Heart right ventricle (tissue), 16 donors: ENCODE data around the gene GBX1. TPM values are rescaled to one million over a fixed set of nuclear protein-coding genes. Genes with fewer than 3 reads are reported as not detected.

Experiments used
- ATAC-seq, 8 donors: fragments of 200-7000 bp; cut with Tn5 transposase; one replicate each; pipeline ENCODE4 v1.9.1; 2020; ENCODE audit warnings: mild to moderate bottlenecking in 8 of 8, moderate library complexity in 8 of 8, moderate number of reproducible peaks in 1 of 8
- DNase-seq, 2 donors: peaks; one replicate each; pipeline ENCODE4 v3.0.0-alpha.2; 2020
- H3K27ac ChIP-seq, 10 donors: fragments of 200-600 bp; sonication (generic) in 2 of 10; one replicate each; pipeline versions ENCODE4 v1.5.0 to v1.8.0; 2020 to 2022; ENCODE audit warnings: mild to moderate bottlenecking in 3 of 10
- H3K27me3 ChIP-seq, 7 donors: fragments of 200-600 bp; one replicate each; pipeline ENCODE4 v1.8.0; 2021 to 2022; ENCODE audit warnings: mild to moderate bottlenecking in 2 of 7
- H3K36me3 ChIP-seq, 9 donors: fragments of 200-600 bp; sonication (generic) in 1 of 9; one replicate each; pipeline versions ENCODE4 v1.5.0 to v1.8.0; 2020 to 2022; ENCODE audit warnings: mild to moderate bottlenecking in 2 of 9
- H3K4me1 ChIP-seq, 9 donors: fragments of 200-600 bp; sonication (generic) in 1 of 9; one replicate each; pipeline versions ENCODE4 v1.5.0 to v1.8.0; 2020 to 2022; ENCODE audit warnings: mild to moderate bottlenecking in 4 of 9
- H3K4me3 ChIP-seq, 10 donors: fragments of 200-600 bp; sonication (generic) in 2 of 10; one replicate each; pipeline versions ENCODE4 v1.5.0 to v1.8.0; 2020 to 2022; ENCODE audit warnings: mild to moderate bottlenecking in 7 of 10, moderate library complexity in 2 of 10
- H3K9me3 ChIP-seq, 11 donors: fragments of 200-600 bp in 10 of 11; sonication (generic) in 2 of 11; one replicate each; pipeline versions ENCODE4 v1.5.0 to v1.8.0; 2013 to 2022; ENCODE audit warnings: mild to moderate bottlenecking in 2 of 11, control low read depth in 1 of 11, moderate library complexity in 1 of 11
- WGBS, 2 donors: extraction: QIAGEN DNeasy Blood & Tissue Kit; methylation state at CpG; one replicate each; pipeline ENCODE4 v1.1.7; 2013; ENCODE audit warnings: inconsistent platforms in 1 of 2; 5-methylcytosine and 5-hydroxymethylcytosine counted together
- intact Hi-C, 10 donors: fragments of 100-400 bp; cut with DNase I; formaldehyde crosslinking; loops; one replicate each; pipeline versions ENCODE4 v1.11.1 to v1.14.2; 2022
- polyA plus RNA-seq, 2 donors: library from polyadenylated mRNA; stranded (reverse); fragments of 200-250 nt; gene quantifications; one replicate each; pipeline ENCODE4 v1.2.3, GENCODE V29; 2013
- total RNA-seq, 10 donors: library from RNA; stranded (reverse); fragmentation: NEBNext Ultra II Directional in 3 of 10; extraction: Animal tissue kit (Norgen Biotek cat#: 25700) in 3 of 10; gene quantifications; one replicate each; pipeline versions ENCODE4 v1.2.1 to v1.2.4, GENCODE V29; 2021 to 2023
- TF ChIP-seq, protein P1 (sequence below), 9 donors: fragments of 200-600 bp; sonication (generic) in 2 of 9; IDR thresholded peaks; one replicate each; pipeline versions ENCODE4 v1.5.0 to v1.8.0; 2021 to 2022; ENCODE audit warnings: antibody characterized with exemption in 9 of 9, mild to moderate bottlenecking in 5 of 9, moderate library complexity in 1 of 9
- donor health status: Arrhythmogenic right ventricular cardiomyopathy.
- donor health status: ischemic (EF 13 %, LVEDD 7.1; RV severe dilation, severe dysfunction).
- donor health status: healthy with polysubstance abuse.
- donor health status: DM: no; HTN: yes; CAD: no.
- donor health status: DM: no; HTN: no; CAD: no.
- donor health status: ischemic (EF 25% LVEDD 6.9; RV normal size, moderate dysfunction).
- donor health status: ischemic (EF 25% LVEDD 5.7; RV mildly dilated, moderate dysfunction).
- donor health status: healthy.
- donor health status: DM: yes; HTN: yes; CAD: no.
- donor health status: Ischemic cardiomyopathy.
- donor health status: ischemic (EF 35%, LVEDD 5.7; RV mildly dilated, moderate dysfunction).
- donor health status: nonischemic (EF 11% LVEDD 7.7; RV severe dilation, severe dysfunction).
- donor health status: DM: yes; HTN: yes; CAD: no.
- donor health status: PGD.
- donor health status: ischemic (EF 29% LVEDD 5.4; RV normal size, mild dysfunction).
- donor health status: nonischemic (EF 23%, LVEDD 6.1; RV moderate dilation, normal function).

GBX1 gene
- total and polyA plus RNA-seq, 12 donors, result 0.04 to 2.0 (median 0.93) TPM; not detected in 3

DNA sequence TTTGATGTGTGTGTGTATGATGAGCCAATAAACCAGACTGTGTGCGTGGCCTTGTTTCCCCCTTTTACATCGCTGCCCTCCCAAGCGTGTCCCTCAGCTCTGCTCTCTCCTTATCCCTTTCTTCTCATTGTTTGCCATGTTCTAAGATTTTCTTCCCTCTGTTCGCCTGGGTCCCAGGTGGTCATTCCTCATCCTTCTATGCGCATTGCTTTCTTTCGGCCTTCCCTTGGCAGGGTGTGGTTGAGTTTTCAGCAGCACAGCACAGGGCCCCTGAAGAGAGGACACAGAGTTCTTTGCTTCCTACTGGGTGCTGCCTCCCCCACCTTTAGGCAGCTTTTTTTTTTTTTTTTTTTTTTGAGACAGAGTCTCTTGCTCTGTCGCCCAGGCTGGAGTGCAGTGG is 23.1 kb downstream of the GBX1 start:
- no peaks in the 10 kb centered on the region for H3K9me3 ChIP-seq
- no peak for DNase-seq
- 94 to 96% methylated on average over 7 of the region's 7 CpGs for WGBS, 2 donors
- TF ChIP-seq, protein P1, sequence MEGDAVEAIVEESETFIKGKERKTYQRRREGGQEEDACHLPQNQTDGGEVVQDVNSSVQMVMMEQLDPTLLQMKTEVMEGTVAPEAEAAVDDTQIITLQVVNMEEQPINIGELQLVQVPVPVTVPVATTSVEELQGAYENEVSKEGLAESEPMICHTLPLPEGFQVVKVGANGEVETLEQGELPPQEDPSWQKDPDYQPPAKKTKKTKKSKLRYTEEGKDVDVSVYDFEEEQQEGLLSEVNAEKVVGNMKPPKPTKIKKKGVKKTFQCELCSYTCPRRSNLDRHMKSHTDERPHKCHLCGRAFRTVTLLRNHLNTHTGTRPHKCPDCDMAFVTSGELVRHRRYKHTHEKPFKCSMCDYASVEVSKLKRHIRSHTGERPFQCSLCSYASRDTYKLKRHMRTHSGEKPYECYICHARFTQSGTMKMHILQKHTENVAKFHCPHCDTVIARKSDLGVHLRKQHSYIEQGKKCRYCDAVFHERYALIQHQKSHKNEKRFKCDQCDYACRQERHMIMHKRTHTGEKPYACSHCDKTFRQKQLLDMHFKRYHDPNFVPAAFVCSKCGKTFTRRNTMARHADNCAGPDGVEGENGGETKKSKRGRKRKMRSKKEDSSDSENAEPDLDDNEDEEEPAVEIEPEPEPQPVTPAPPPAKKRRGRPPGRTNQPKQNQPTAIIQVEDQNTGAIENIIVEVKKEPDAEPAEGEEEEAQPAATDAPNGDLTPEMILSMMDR (IDR thresholded peaks at IDR 0.05), result no peak
- H3K4me1 ChIP-seq, result peaks cover 3 to 14% (median 9%) of the 10 kb centered on the region in 9 donors
- no peak for ATAC-seq
- peaks cover 0 to 58% (median 0%) of the 10 kb centered on the region in 9 donors for H3K36me3 ChIP-seq
- no peak overlapping the region for H3K4me3 ChIP-seq
- no peak overlapping the region for H3K27ac ChIP-seq
- intact Hi-C loops, result no loop called here
- no peaks in the 10 kb centered on the region for H3K27me3 ChIP-seq

DNA sequence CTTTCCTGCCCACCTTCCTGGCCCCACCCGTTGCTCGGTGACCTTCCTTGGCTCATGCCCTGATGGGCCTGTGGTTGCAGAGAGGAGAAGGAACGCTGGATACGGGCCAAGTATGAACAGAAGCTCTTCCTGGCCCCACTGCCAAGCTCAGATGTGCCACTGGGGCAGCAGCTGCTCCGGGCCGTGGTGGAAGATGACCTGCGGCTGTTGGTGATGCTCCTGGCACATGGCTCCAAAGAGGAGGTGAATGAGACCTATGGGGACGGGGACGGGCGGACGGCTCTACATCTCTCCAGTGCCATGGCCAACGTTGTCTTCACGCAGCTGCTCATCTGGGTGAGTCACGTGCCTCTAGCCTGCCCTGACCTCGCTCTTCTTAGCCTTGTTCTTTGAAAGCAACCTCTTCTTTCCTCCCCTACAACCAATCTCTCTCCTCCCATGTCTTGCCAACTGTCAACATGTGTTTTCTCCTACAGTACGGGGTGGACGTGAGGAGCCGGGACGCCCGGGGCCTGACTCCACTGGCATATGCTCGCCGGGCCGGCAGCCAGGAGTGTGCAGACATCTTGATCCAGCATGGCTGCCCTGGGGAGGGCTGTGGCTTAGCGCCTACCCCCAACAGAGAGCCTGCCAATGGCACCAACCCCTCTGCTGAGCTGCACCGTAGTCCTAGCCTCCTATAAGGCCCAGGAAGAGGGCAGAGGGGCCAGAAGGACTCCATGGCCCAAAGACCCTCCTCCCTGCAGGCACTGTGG is 24.1 kb downstream of the GBX1 start:
- DNase-seq, result no peak
- intact Hi-C loops, result no loop called here
- peaks cover 0 to 65% (median 0%) of the 10 kb centered on the region in 9 donors for H3K36me3 ChIP-seq
- H3K27me3 ChIP-seq, result no peaks in the 10 kb centered on the region
- WGBS, 2 donors, result 65 to 70% methylated on average over 25 of the region's 25 CpGs
- H3K4me3 ChIP-seq, result no peak overlapping the region
- ATAC-seq, result peak in 6 of 8 donors; percentile 12 to 60 (median 48)
- H3K27ac ChIP-seq, result peak overlapping the region in 1 of 10 donors; percentile 36
- H3K9me3 ChIP-seq, result no peaks in the 10 kb centered on the region
- peaks cover 3 to 21% (median 9%) of the 10 kb centered on the region in 9 donors for H3K4me1 ChIP-seq
- TF ChIP-seq, protein P1 (IDR thresholded peaks at IDR 0.05), result no peak

DNA sequence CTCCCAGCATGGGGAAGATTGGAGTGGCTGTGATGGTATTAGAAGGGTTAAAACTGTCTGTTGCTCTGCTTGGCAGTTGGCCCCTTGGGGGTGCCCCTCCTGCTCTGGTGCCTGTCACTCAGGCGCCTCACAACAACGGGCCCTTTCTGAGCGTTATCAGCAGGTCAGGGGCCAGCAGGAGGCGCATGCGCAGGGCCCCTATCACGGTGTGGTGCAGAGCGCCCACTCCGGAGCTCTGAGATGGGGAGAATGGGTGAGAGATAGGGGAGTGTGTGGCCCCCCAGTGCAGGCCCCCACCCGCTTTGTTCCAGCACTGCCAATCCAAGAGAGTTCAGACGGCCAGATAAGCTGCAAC is 24.8 kb downstream of the GBX1 start:
- no peaks in the 10 kb centered on the region for H3K27me3 ChIP-seq
- DNase-seq (no peak), ATAC-seq (peak in 7 of 8 donors; percentile 22 to 67 (median 40))
- H3K27ac ChIP-seq, result peak overlapping the region in 2 of 10 donors; percentile 22 to 36
- intact Hi-C loops, result no loop called here
- H3K36me3 ChIP-seq, result peaks cover 0 to 72% (median 0%) of the 10 kb centered on the region in 9 donors
- 35 to 48% methylated on average over 10 of the region's 10 CpGs for WGBS, 2 donors
- H3K4me1 ChIP-seq, result peaks cover 3 to 28% (median 16%) of the 10 kb centered on the region in 9 donors
- no peak overlapping the region for H3K4me3 ChIP-seq
- no peaks in the 10 kb centered on the region for H3K9me3 ChIP-seq
- TF ChIP-seq, protein P1 (IDR thresholded peaks at IDR 0.05), result no peak

DNA sequence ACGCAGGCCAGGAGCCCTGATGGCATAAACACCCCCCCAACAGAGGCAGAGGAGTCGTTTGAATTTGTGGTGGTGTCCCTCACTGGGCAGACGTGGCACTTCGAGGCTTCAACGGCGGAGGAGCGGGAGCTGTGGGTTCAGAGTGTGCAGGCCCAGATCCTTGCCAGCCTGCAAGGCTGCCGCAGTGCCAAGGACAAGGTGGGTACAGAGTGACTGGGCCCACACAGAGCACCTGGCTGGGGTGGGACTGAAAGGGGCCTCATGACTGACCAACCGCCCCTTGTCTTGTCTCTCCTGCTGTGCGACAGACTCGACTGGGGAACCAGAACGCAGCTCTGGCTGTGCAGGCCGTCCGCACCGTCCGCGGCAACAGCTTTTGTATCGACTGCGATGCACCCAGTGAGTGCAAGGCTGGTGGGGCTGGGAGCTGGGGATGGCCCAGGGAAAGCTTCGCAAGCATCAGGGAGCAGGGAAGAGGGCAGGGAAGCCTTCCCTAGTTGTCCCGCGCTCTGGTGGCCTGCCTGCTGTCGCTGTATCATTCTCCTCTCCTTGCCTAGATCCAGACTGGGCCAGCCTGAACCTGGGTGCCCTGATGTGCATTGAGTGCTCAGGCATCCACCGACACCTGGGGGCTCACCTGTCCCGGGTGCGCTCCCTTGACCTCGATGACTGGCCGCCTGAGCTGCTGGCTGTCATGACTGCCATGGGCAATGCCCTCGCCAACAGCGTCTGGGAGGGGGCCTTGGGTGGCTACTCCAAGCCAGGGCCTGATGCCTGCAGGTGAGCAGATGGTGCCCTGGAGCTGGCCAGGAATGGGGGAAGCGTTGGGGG is 25.4 kb downstream of the GBX1 start:
- peaks cover 0 to 78% (median 0%) of the 10 kb centered on the region in 9 donors for H3K36me3 ChIP-seq
- TF ChIP-seq, protein P1 (IDR thresholded peaks at IDR 0.05), result no peak
- DNase-seq, result no peak
- H3K9me3 ChIP-seq, result no peaks in the 10 kb centered on the region
- H3K27ac ChIP-seq, result no peak overlapping the region
- intact Hi-C loops, result no loop called here
- WGBS, 2 donors, result 82 to 83% methylated on average over 31 of the region's 31 CpGs
- peaks cover 3 to 34% (median 22%) of the 10 kb centered on the region in 9 donors for H3K4me1 ChIP-seq
- no peaks in the 10 kb centered on the region for H3K27me3 ChIP-seq
- no peak for ATAC-seq
- H3K4me3 ChIP-seq, result no peak overlapping the region
